ENCODE results near the gene LRP5.
A peak's percentile ranks its signal among the peaks of the same experiment; 100 is the strongest.
"Not testable (repeated sequence)": the region's sequence is repeated elsewhere in the genome, so short reads cannot be mapped to it uniquely, and the experiment has no call there.

LRP5 gene

GRCh38 chr11:68471360-68472340 lies 159.3 kb downstream of the LRP5 start:
- DNase-seq: peak; percentile 65 to 74

GRCh38 chr11:68472778-68473177 lies 160.4 kb downstream of the LRP5 start:
- DNase-seq: no peak

GRCh38 chr11:68473693-68474092 lies 161.3 kb downstream of the LRP5 start:
- no peak for DNase-seq

GRCh38 chr11:68475626-68476025 lies 163.2 kb downstream of the LRP5 start:
- DNase-seq: not testable (repeated sequence)

- DNase-seq: no peak
Measured at GRCh38 chr11:68479390-68479789, 167.0 kb downstream of the LRP5 start.

GRCh38 chr11:68480193-68480592 lies 167.8 kb downstream of the LRP5 start:
- DNase-seq: no peak

- no peak for DNase-seq
Measured at GRCh38 chr11:68480852-68481510, 168.6 kb downstream of the LRP5 start.

- DNase-seq: no peak
Measured at GRCh38 chr11:68481579-68482240, 169.3 kb downstream of the LRP5 start.

- DNase-seq: no peak
Measured at GRCh38 chr11:68488623-68489022, 176.2 kb downstream of the LRP5 start.

GRCh38 chr11:68495220-68495729 lies 182.9 kb downstream of the LRP5 start:
- DNase-seq: no peak

- no peak for DNase-seq
Measured at GRCh38 chr11:68495872-68496271, 183.5 kb downstream of the LRP5 start.

- DNase-seq: no peak
Measured at GRCh38 chr11:68497761-68498160, 185.4 kb downstream of the LRP5 start.

GRCh38 chr11:68498321-68498720 lies 185.9 kb downstream of the LRP5 start:
- DNase-seq: no peak
